Spleen (tissue), 7 donors: ENCODE data around the gene MAN1B1.

Experiments
- CTCF ChIP-seq, 11 experiments: fragments of 200-600 bp in 7 of 11; fragments of 450-650 bp in 4 of 11; sonication (generic) in 4 of 11; IDR thresholded peaks in 8 of 11; conservative IDR thresholded peaks in 3 of 11; 1 replicate in 7 of 11; 2 replicates in 4 of 11; pipeline versions ENCODE4 v1.4.0 to v1.8.0; 2016 to 2021; ENCODE audit warnings: antibody characterized with exemption in 11 of 11, inconsistent platforms in 4 of 11, mild to moderate bottlenecking in 1 of 11
- POLR2AphosphoS5 ChIP-seq, 3 donors: sonication (generic); formaldehyde crosslinking; IDR thresholded peaks; one replicate each; pipeline ENCODE4 v1.5.1; 2017; ENCODE audit warnings: antibody characterized with exemption in 3 of 3
- donor health status: DM: no; HTN: no; CAD: no; lungs with moderate emphysema.
- donor health status: DM: no; HTN: no; CAD: no.
- donor health status: DM: no; HTN: no; CAD: no.

DNA sequence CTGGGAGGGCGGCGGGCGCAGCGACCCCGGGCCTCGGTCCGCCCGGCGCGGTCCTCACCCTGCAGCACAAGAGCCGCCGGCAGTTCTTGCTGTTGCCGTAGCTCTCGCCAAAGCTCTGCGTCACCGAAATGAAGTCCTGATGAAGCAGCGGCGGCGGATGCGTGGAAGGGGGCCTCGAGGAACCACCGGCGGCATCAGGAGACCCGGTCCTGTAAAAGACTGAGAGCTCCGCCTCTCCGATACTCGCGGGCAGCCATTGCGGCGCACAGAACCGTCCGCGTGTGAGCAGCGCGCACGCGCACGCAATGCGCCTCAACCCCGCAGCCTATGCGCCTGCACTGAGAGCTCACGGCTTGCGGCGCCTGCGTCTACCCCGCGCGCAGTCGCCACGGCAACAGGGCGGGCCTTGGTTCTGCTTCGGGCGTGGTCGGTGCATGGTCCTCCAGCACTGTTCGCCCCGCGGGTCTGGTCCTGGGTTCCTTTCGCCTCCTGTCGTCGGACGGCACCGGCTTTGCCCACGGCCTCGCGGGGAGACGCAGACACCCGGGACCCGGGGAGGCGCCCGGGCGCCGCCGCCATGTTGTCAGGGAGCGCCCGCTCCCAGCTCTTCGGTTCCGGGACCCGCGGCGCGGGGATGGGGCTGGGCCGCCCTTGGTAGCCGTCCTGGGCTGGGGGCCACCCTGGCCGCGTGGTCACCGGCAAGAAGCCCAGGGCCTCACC, 42.8 kb downstream of the MAN1B1 start:
- TF ChIP-seq CTCF (IDR thresholded peaks at IDR 0.05 in 8 of 11, conservative IDR thresholded peaks at IDR 0.05 in 3 of 11) (peak in 3 of 11 experiments; percentile 16 to 29 (median 16)), POLR2AphosphoS5 (IDR thresholded peaks at IDR 0.05) (peak; percentile 86 to 91 (median 90))
